OCI-LY7 (cell line): Measurements from ENCODE around the gene NNT. TPM values are rescaled to one million over a fixed set of nuclear protein-coding genes. Genes with fewer than 3 reads are reported as not detected.
"Not testable (repeated sequence)": the region's sequence is repeated elsewhere in the genome, so short reads cannot be mapped to it uniquely, and the experiment has no call there.

Experiments used
- BruUV-seq: library from RNA; stranded (reverse); fragments of 400-500 nt; replicated peaks from 2 replicates; lab custom pipeline; 2021; lab: Mats Ljungman, UMichigan
- CTCF ChIA-PET: fragments of 300-600 bp; sonication (Branson Sonifier 250); formaldehyde crosslinking; loops from one replicate; lab custom pipeline; 2022; ENCODE audit warnings: antibody characterized with exemption; ENCODE audit not compliant: unreplicated experiment; lab: Charles Lee
- POLR2A ChIA-PET: fragments of 300-600 bp; sonication (Branson Sonifier 250); formaldehyde crosslinking; loops from one replicate; lab custom pipeline; 2022; ENCODE audit warnings: antibody characterized with exemption; lab: Charles Lee
- DNase-seq: peaks from one replicate; pipeline ENCODE4 v3.0.0-alpha.2; 2015; ENCODE audit warnings: low spot score
- H2AFZ ChIP-seq: fragments of 200-600 bp; sonication (generic), shearing (Covaris generic); 2 replicates; pipeline ENCODE4 v1.6.1; 2014; ENCODE audit warnings: mild to moderate bottlenecking, antibody characterized with exemption, low read length, moderate library complexity
- H3K27ac ChIP-seq: fragments of 200-600 bp; sonication (generic); 2 replicates; pipeline ENCODE4 v1.5.1; 2014; ENCODE audit warnings: mixed run types, low read depth, mild to moderate bottlenecking, moderate library complexity, low read length, inconsistent platforms; ENCODE audit not compliant: poor library complexity, severe bottlenecking
- H3K36me3 ChIP-seq: fragments of 200-600 bp; sonication (generic); 2 replicates; pipeline ENCODE4 v1.6.1; 2014; ENCODE audit warnings: mild to moderate bottlenecking, antibody characterized with exemption, low read length, moderate library complexity, mixed read lengths; ENCODE audit not compliant: insufficient read depth
- H3K4me1 ChIP-seq: fragments of 200-600 bp; sonication (generic); 2 replicates; pipeline ENCODE4 v1.5.1; 2014; ENCODE audit warnings: mild to moderate bottlenecking, low read length; ENCODE audit not compliant: insufficient read depth, poor library complexity, severe bottlenecking
- H3K4me2 ChIP-seq: fragments of 200-600 bp; sonication (generic); 2 replicates; pipeline ENCODE4 v1.6.1; 2014; ENCODE audit warnings: mild to moderate bottlenecking, low read length
- H3K4me3 ChIP-seq: fragments of 200-600 bp; sonication (generic); 2 replicates; pipeline ENCODE4 v1.5.1; 2014; ENCODE audit warnings: mild to moderate bottlenecking, low read depth, low read length; ENCODE audit not compliant: poor library complexity, severe bottlenecking
- H3K79me2 ChIP-seq: fragments of 200-600 bp; sonication (generic); 2 replicates; pipeline ENCODE4 v1.6.1; 2016; ENCODE audit warnings: low read depth, mild to moderate bottlenecking, low read length, moderate library complexity, mixed read lengths; ENCODE audit not compliant: insufficient read depth
- H3K9me2 ChIP-seq: fragments of 200-600 bp; sonication (generic); 2 replicates; pipeline ENCODE4 v1.6.1; 2016; ENCODE audit warnings: mild to moderate bottlenecking, low read length, mixed read lengths; ENCODE audit not compliant: insufficient read depth
- H3K9me3 ChIP-seq: fragments of 200-600 bp; sonication (generic); 2 replicates; pipeline ENCODE4 v1.6.1; 2014; ENCODE audit warnings: mild to moderate bottlenecking, mixed run types, low read length, mixed read lengths
- H4K20me1 ChIP-seq: fragments of 200-600 bp; sonication (generic); 2 replicates; pipeline ENCODE4 v1.6.1; 2014; ENCODE audit warnings: mild to moderate bottlenecking, antibody characterized with exemption, low read length, moderate library complexity, mixed read lengths; ENCODE audit not compliant: insufficient read depth
- CTCF ChIP-seq: fragments of 200-600 bp; sonication (generic); conservative IDR thresholded peaks from 2 replicates; pipeline ENCODE4 v1.5.1; 2014; ENCODE audit warnings: mild to moderate bottlenecking, antibody characterized with exemption, low read length, moderate library complexity, mixed read lengths
- EZH2phosphoT487 ChIP-seq: fragments of 200-600 bp; sonication (generic); IDR thresholded peaks from 2 replicates; pipeline ENCODE4 v1.6.1; 2018; ENCODE audit warnings: low read depth, borderline replicate concordance, mild to moderate bottlenecking, mixed run types, antibody characterized with exemption, low read length, moderate library complexity, mixed read lengths
- intact Hi-C: fragments of 100-400 bp; cut with micrococcal nuclease; formaldehyde crosslinking; loops from one replicate; pipeline ENCODE4 v1.10.0; 2022; ENCODE audit not compliant: unreplicated experiment
- total RNA-seq, 2 experiments: library from RNA; depleted of rRNA in 1 of 2; stranded (reverse); fragments of >200 nt in 1 of 2; shearing (Covaris generic) in 1 of 2; gene quantifications; 2 replicates each; pipeline ENCODE4 v1.2.3, GENCODE V29; 2014 to 2022

NNT gene
- total RNA-seq, 2 experiments from 2014 or later, result 33.6 to 98.3 TPM

GRCh38 chr5:43693411-43693810 is 90.4 kb downstream of the NNT start:
- H3K4me2 ChIP-seq, result no peak overlapping the region
- H4K20me1 ChIP-seq, result no peaks in the 10 kb centered on the region
- ChIA-PET POLR2A (interaction anchor here (0.6 to 0.7 kb wide), 2 partner anchors 85 to 474 kb away, joined by 3 to 4 read pairs; no protein-coding TSS in a partner anchor), CTCF (no interaction called here)
- no peak for DNase-seq
- H3K4me3 ChIP-seq, result no peak overlapping the region
- H3K36me3 ChIP-seq, result peaks cover 24% of the 10 kb centered on the region
- no TSS peak for BruUV-seq
- peaks cover 14% of the 10 kb centered on the region for H3K9me3 ChIP-seq
- intact Hi-C loops, result no loop called here
- no peaks in the 10 kb centered on the region for H3K9me2 ChIP-seq
- no peak for TF ChIP-seq EZH2phosphoT487
- no peak for TF ChIP-seq CTCF
- no peak overlapping the region for H3K27ac ChIP-seq
- H3K4me1 ChIP-seq, result no peaks in the 10 kb centered on the region
- no peaks in the 10 kb centered on the region for H3K79me2 ChIP-seq
- no peak overlapping the region for H2AFZ ChIP-seq

DNA sequence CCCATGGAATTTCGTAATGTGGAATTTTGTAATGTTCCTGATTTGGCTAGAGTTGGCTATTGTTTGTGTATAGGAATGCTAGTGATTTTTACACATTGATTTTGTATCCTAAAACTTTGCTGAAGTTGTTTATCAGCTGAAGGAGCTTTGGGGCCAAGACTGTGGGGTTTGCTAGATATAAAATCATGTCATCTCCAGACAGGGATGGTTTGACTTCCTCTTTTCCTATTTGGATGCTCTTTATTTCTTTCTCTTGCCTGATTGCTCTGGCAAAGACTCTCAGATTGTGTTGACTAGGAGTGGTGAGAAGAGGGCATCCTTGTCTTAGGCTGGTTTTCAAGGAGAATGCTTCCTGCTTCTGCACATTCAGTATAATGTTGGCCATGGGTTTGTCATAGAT is 91.0 kb downstream of the NNT start:
- Histone ChIP-seq H3K9me3 (peaks cover 14% of the 10 kb centered on the region), H3K27ac (no peak overlapping the region), H4K20me1 (no peaks in the 10 kb centered on the region), H2AFZ (no peak overlapping the region), H3K79me2 (no peaks in the 10 kb centered on the region), H3K4me2 (no peak overlapping the region), H3K36me3 (peaks cover 24% of the 10 kb centered on the region), H3K4me3 (no peak overlapping the region), H3K4me1 (no peaks in the 10 kb centered on the region), H3K9me2 (no peaks in the 10 kb centered on the region)
- no peak for DNase-seq
- no peak for TF ChIP-seq CTCF
- TF ChIP-seq EZH2phosphoT487, result no peak
- CTCF ChIA-PET, result no interaction called here
- intact Hi-C loops, result no loop called here
- POLR2A ChIA-PET, result interaction anchor here (0.6 kb wide), 2 partner anchors 45 to 474 kb away, joined by 3 to 4 read pairs; no protein-coding TSS in a partner anchor
- BruUV-seq, result no TSS peak

DNA sequence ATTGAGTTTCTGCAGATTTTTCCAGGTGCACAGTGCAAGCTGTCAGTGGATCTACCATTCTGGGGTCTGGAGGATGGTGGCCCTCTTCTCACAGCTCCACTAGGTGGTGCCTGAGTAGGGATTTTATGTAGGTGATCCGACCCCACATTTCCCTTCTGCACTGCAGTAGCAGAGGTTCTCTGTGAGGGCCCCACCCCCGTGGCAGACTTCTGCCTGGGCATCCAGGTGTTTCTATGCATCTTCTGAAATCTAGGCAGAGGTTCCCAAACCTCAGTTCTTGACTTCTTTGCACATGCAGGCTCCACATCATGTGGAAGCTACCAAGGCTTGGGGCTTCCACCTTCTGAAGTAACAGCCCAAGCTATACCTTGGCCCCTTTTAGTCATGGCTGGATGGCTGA is 93.5 kb downstream of the NNT start:
- H3K4me3 ChIP-seq, intact Hi-C loops, H3K27ac ChIP-seq, BruUV-seq, H3K4me1 ChIP-seq, H3K9me2 ChIP-seq, H2AFZ ChIP-seq, H4K20me1 ChIP-seq, H3K79me2 ChIP-seq, H3K4me2 ChIP-seq, CTCF ChIA-PET: not testable (repeated sequence)
- POLR2A ChIA-PET, result interaction anchor here (0.6 kb wide), 1 partner anchor 1757 kb away, joined by 5 read pairs; no protein-coding TSS in a partner anchor
- peaks cover 24% of the 10 kb centered on the region for H3K36me3 ChIP-seq
- peaks cover 11% of the 10 kb centered on the region; the same call in 1 of the 2 replicates for H3K9me3 ChIP-seq
- peak; percentile 24 for DNase-seq
